Panc1 (cell line): ENCODE results near the gene ITGAL.

Experiments used
- POLR2AphosphoS5 ChIP-seq: IDR thresholded peaks from 2 replicates; pipeline ENCODE4 v1.6.1; 2012; ENCODE audit warnings: mild to moderate bottlenecking, low read depth, low read length, moderate library complexity
- TCF7L2 ChIP-seq: IDR thresholded peaks from 2 replicates; pipeline ENCODE4 v1.6.1; 2011; ENCODE audit warnings: mild to moderate bottlenecking, low read depth, low read length, inconsistent platforms
- TF ChIP-seq, protein P1 (sequence below): fragments of 450-650 bp; IDR thresholded peaks from 2 replicates; pipeline ENCODE4 v1.5.1; 2017; ENCODE audit warnings: mild to moderate bottlenecking
- TF ChIP-seq, protein P2 (sequence below), 2 experiments: IDR thresholded peaks; 2 replicates each; pipeline ENCODE4 v1.6.1; 2011 to 2012; ENCODE audit warnings: low read depth in 2 of 2, control low read depth in 1 of 2, low read length in 1 of 2, mild to moderate bottlenecking in 1 of 2, moderate library complexity in 1 of 2; ENCODE audit not compliant: insufficient read depth in 1 of 2

DNA sequence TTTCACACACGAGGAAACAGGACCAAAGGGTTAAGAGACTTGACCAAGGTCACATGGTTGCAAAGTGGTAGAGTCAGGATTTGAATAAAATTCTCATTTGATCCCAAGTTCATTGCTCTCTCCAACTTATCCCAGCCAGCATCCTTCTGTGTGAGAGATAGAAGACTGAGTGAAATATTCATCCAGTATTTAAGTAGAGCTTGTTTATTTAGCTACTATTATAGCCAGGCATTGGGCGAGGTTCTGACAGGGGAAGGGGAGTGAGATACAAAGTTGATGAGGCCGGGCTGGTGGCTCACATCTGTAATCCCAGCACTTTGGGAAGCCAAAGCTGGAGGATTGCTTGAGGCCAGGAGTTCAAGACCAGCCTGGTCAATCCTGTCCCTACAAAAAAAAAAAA, 4.4 kb downstream of the ITGAL start:
- TF ChIP-seq, protein P1, sequence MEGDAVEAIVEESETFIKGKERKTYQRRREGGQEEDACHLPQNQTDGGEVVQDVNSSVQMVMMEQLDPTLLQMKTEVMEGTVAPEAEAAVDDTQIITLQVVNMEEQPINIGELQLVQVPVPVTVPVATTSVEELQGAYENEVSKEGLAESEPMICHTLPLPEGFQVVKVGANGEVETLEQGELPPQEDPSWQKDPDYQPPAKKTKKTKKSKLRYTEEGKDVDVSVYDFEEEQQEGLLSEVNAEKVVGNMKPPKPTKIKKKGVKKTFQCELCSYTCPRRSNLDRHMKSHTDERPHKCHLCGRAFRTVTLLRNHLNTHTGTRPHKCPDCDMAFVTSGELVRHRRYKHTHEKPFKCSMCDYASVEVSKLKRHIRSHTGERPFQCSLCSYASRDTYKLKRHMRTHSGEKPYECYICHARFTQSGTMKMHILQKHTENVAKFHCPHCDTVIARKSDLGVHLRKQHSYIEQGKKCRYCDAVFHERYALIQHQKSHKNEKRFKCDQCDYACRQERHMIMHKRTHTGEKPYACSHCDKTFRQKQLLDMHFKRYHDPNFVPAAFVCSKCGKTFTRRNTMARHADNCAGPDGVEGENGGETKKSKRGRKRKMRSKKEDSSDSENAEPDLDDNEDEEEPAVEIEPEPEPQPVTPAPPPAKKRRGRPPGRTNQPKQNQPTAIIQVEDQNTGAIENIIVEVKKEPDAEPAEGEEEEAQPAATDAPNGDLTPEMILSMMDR: no peak
- TF ChIP-seq, protein P2, sequence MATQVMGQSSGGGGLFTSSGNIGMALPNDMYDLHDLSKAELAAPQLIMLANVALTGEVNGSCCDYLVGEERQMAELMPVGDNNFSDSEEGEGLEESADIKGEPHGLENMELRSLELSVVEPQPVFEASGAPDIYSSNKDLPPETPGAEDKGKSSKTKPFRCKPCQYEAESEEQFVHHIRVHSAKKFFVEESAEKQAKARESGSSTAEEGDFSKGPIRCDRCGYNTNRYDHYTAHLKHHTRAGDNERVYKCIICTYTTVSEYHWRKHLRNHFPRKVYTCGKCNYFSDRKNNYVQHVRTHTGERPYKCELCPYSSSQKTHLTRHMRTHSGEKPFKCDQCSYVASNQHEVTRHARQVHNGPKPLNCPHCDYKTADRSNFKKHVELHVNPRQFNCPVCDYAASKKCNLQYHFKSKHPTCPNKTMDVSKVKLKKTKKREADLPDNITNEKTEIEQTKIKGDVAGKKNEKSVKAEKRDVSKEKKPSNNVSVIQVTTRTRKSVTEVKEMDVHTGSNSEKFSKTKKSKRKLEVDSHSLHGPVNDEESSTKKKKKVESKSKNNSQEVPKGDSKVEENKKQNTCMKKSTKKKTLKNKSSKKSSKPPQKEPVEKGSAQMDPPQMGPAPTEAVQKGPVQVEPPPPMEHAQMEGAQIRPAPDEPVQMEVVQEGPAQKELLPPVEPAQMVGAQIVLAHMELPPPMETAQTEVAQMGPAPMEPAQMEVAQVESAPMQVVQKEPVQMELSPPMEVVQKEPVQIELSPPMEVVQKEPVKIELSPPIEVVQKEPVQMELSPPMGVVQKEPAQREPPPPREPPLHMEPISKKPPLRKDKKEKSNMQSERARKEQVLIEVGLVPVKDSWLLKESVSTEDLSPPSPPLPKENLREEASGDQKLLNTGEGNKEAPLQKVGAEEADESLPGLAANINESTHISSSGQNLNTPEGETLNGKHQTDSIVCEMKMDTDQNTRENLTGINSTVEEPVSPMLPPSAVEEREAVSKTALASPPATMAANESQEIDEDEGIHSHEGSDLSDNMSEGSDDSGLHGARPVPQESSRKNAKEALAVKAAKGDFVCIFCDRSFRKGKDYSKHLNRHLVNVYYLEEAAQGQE (IDR thresholded peaks at IDR 0.05; ENCODE audit: insufficient read depth in 1 of 2, low read depth in 2 of 2, low read length in 1 of 2): no peak
- TF ChIP-seq TCF7L2 (no peak), POLR2AphosphoS5 (no peak)
